ENCODE results near the gene TSPAN9.
A peak's percentile ranks its signal among the peaks of the same experiment; 100 is the strongest.

Gene TSPAN9

DNA sequence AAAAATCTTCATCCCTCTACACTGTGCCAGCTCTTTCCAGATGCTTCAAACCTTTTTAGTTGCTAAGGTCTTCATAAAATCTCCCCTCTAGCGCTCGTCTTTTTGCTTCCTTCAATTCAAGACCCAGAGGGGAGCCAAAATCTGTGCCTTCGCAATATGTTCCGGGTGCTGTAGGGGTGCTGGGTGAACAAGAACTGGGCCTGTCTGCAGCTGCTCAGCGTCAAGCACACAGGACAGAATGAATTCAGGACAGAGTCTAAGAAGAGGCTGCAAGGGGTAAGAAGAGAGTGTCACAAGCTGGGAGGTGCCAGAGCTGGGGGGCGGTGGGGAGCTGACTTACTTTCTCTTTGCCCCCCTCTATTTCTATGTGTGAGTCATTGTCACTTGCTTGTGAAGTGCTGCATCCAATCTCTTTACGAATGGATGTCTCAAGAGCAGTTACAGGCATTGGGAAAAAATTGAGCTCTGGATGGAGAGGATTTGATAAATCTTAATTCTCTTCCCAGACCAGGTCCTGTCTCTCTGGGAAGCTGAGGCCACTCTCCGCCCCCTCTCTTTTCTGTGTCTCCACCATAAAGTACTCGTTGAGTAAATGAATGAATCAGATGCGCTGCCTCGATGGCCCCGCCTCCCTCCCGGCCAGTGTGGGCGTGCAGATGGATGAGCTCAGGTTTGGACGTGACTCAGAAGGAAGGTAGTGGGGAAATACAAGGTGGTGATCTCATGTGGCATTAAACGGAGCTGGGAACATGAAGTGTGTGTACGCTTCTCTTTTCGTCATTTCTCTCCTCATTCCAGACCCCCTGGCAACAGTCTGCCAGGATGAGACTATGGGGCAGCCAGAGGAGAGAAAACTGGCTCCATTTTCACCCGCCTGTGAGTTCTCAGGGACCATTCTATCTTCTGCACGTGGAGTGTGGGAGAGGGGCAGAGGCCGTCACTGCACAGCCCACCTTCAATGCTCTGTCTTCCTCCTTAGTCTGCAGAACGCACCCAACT is 91.3 kb downstream of the TSPAN9 start:
- DNase-seq = peak; percentile 92

- DNase-seq = peak; percentile 86
Measured at GRCh38 chr12:3170423-3171194, 93.4 kb downstream of the TSPAN9 start.

- DNase-seq = no peak
Measured at GRCh38 chr12:3171195-3171591, 94.0 kb downstream of the TSPAN9 start.

- DNase-seq = no peak
Measured at GRCh38 chr12:3172124-3173007, 95.2 kb downstream of the TSPAN9 start.

- no peak for DNase-seq
Measured at GRCh38 chr12:3173008-3173553, 95.9 kb downstream of the TSPAN9 start.

DNA sequence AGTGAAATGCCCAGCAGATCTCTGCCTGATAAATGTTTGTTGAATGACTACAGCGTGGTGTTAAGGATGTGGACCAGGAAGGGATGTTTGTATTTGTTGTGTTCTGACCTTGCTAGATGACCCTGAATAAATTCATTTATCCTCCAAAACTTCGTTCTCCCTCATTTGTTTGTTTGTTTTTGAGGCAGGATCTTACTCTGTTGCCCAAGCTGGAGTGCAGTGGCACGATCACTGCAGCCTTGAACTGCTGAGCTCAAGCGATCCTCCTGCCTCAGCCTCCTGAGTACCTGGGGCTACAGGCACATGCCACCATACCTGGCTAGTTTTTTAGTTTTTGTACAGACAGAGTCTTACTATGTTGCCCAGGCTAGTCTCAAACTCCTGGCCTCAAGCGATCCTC is 96.7 kb downstream of the TSPAN9 start:
- no peak for DNase-seq

DNA sequence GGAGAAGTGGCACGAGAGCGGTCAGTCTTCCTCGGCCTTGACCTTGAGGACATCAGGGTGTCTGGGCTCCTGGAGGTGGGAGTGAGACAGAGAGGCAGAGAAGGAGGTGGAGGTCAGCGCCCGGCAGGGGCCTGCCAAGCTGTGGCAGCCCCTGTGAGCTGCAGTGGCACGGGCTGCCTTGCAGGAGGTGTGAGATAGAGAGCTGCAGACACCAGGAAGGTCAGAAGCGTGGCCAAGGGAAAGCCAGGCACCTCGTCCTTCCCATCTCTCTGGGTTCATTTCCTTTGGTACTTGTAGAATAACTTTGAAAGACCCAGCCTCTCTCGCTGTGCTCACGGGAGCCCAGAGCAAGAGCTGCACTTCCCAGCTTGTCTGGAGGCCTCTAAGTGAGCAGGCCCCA is 98.1 kb downstream of the TSPAN9 start:
- DNase-seq = no peak

- DNase-seq = no peak
Measured at GRCh38 chr12:3176754-3177153, 99.6 kb downstream of the TSPAN9 start.

- no peak for DNase-seq
Measured at GRCh38 chr12:3177778-3178425, 100.7 kb downstream of the TSPAN9 start.

DNA sequence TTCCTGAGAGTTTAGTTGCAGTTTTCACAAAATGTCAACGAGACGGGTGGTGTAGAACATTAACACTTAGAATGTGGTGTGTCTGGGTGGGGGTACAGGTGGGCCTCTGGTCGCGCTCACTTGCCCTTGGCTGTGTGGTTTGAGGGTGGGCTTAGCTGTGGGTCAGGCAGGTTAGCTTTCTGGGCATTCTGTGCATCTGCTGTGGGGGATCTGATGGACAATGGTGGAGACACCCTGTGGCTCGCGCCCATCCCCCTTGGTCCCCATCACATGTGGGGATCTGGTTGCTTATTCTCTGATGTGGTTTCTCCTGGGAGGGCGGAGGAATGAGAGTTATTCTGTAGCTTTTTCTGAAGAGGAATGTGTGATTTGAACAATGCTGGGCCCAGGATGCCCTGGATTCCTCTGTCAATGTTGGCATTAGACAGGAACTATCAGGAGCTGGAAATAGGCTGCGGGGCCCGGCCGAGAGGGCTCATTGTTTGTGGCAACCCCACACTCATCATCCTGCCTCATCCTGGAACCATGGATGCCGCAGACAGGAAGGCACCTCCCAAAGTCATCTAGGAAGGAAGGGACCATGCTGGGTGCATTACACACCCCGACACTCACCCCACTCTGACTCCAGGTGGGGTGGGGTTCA is 101.6 kb downstream of the TSPAN9 start:
- no peak for DNase-seq

DNA sequence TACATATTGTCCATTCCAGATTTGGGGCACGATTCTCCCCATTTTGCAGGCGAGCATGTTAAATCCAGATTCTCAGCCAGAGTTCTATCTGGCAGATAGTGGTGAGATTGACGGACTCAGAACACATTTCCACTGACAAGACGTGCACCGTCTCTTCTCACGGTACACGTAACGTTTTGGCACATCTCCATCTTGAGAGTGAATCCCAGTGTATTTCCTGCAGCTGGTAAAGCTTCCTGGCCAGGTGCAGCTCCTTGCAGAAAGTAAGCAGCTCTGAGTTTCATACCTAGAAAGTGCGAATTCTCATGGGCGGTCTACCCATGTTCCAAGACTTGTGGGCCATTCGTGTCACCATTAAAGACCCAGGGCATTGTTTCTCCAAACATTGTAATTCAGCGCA is 102.6 kb downstream of the TSPAN9 start:
- DNase-seq = no peak

- DNase-seq = no peak
Measured at GRCh38 chr12:3182426-3182825, 105.2 kb downstream of the TSPAN9 start.

DNA sequence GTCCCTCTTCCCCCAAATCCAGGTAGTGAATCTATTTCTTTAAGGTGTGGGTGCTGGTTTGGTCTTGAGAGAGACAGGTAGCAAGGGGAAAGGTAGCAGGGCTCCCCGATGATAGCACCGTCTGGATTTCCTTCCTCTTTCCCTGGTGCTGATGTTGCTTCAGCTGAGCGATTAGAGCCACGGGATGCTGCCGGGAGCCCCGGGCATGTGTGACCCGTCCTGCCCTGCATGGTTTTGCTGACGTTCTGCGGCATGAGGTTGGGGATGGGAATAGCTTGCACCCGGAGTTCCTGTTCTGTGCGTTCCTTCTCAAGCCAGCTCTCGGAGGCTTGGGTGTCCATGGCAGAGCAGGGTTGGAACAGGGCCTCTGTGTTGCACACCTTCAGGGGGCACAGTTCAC is 107.3 kb downstream of the TSPAN9 start:
- DNase-seq = no peak

DNA sequence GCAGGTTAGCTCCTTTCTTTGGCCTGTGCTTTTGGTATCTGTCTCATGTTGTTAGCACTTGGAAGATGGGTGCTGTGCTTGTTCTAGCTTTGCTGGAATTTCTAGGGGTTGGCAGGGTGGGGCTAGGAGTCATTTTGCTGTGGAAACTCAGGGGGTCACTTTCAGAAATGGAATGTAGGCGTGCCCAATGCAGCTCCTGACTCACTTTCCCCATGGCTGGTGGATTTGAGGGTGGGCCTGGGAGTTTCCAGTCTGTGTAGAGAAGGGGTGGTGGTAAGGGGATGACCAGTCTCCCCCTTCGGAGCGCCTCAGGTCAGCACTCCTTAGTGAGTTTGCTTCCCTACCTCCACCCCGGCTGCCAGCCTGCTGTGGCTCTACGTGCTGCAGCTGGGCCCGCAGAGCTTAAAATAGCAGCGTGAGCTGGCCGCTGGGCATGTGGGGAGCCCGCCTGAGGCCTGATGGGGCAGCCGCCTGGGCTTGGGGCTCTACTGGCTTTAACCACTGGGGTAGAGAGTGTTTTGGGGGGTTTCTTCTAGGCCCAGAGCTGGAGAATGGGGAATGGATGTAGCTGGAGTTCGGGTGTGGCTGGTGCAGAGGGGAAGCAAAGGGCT is 108.2 kb downstream of the TSPAN9 start:
- DNase-seq = no peak

GRCh38 chr12:3186546-3187215 is 109.5 kb downstream of the TSPAN9 start:
- no peak for DNase-seq

GRCh38 chr12:3187846-3188770 is 110.9 kb downstream of the TSPAN9 start:
- no peak for DNase-seq

DNA sequence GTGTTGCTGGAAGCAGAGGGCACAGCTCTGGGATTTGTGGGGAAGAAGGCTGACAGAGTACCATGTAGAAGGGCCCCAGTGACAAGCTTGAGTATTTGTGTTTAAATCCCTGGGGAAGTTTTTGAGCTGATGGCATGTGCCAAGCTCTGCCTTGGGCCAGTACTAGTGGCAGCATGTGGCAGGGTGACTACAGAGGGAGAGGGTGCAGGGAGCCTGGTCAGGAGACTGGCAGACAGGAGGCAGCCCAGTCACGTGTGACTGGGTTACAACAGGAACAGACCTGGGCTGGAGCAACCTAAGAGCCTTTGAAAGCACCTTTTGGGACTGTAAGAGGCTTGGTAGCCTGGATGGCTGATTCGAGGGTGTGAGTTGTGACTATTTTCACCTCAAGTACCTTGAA is 112.1 kb downstream of the TSPAN9 start:
- DNase-seq = no peak

DNA sequence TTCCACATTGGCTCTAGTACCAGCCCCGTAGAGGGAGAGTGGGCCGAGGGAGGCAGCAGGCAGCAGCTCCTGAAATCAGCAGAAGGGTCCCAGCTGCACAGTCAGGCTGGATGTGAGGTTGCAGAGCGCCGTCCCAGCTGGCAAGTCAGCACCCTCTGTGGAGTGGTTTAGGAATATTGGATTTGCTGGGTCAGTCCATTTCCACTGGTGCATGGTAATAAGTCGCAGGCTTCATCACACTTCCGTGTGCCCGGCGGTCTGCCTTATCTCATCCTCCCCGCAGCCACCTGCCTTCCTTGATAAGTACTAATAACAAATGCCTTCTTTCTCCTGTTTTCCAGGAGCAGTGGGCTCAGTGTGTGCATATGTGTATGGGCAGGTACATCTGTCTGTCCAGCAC is 112.9 kb downstream of the TSPAN9 start:
- no peak for DNase-seq

DNA sequence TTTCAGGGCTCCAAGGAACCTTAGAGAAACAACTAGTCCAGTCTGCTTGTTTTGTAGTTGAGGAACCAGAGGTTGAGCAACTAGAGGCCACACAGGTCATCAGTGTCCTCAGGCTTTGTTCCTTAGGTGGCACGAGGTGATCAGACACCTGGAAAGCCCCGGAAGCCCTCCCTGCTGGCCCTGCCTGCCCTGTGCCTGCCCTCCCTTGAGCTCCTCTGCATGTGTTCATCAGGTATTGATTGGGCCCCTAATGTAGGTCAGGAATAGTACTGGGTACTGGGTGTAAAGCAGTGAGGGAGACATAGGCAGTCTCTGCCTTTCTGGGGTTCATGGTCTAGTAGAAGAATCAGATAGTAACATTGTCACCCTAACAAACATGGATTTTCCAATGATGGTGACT is 114.3 kb downstream of the TSPAN9 start:
- no peak for DNase-seq
